A549 (cell line): ENCODE measurements around the gene KCP.

Experiments used
- BCL3 ChIP-seq: fragments of >200 bp; sonication (Bioruptor Twin); formaldehyde crosslinking; IDR thresholded peaks from 3 replicates; pipeline ENCODE4 v1.6.1; 2016
- CBX2 ChIP-seq: fragments of 200-600 bp; sonication (generic); IDR thresholded peaks from 2 replicates; pipeline ENCODE4 v1.6.1; 2016; ENCODE audit warnings: low read depth, mild to moderate bottlenecking, borderline replicate concordance
- CEBPB ChIP-seq, 2 experiments: fragments of >200 bp in 1 of 2; sonication (Bioruptor Twin) in 1 of 2; formaldehyde crosslinking in 1 of 2; IDR thresholded peaks; 2 replicates each; pipeline ENCODE4 v1.6.1; 2012 to 2016
- CTCF ChIP-seq: fragments of >200 bp; sonication (Bioruptor Twin); formaldehyde crosslinking; IDR thresholded peaks from 3 replicates; pipeline ENCODE4 v1.5.1; 2016
- FOSB ChIP-seq: fragments of 250-450 bp; sonication (Bioruptor Pico); IDR thresholded peaks from 2 replicates; pipeline ENCODE4 v1.5.0; 2020; ENCODE audit warnings: mild to moderate bottlenecking, moderate library complexity
- FOSL2 ChIP-seq, 2 experiments: fragments of 450-650 bp in 1 of 2; fragments of >200 bp in 1 of 2; sonication (Bioruptor Twin) in 1 of 2; formaldehyde crosslinking; IDR thresholded peaks; 2 replicates each; pipeline versions ENCODE4 v1.5.0 to v1.6.1; 2016 to 2020; ENCODE audit warnings: mild to moderate bottlenecking in 1 of 2, moderate library complexity in 1 of 2
- POLR2A ChIP-seq: IDR thresholded peaks from 2 replicates; pipeline ENCODE4 v1.6.1; 2012; ENCODE audit warnings: mild to moderate bottlenecking, low read length

- TF ChIP-seq POLR2A (no peak), CTCF (no peak), CEBPB (IDR thresholded peaks at IDR 0.05) (no peak), BCL3 (no peak), FOSB (CRISPR knock-in tag) (no peak), CBX2 (no peak), FOSL2 (IDR thresholded peaks at IDR 0.05) (no peak), FOSL2 (CRISPR knock-in tag; IDR thresholded peaks at IDR 0.05) (no peak)
Observed at GRCh38 chr7:128888756-128889095, 21.8 kb downstream of the KCP start.
